ENCODE results near the gene PYGB. TPM values are rescaled to one million over a fixed set of nuclear protein-coding genes. Genes with fewer than 3 reads are reported as not detected.

Gene PYGB
- total RNA-seq, 1 experiment from 2014 or later, result 78.9 TPM

DNA sequence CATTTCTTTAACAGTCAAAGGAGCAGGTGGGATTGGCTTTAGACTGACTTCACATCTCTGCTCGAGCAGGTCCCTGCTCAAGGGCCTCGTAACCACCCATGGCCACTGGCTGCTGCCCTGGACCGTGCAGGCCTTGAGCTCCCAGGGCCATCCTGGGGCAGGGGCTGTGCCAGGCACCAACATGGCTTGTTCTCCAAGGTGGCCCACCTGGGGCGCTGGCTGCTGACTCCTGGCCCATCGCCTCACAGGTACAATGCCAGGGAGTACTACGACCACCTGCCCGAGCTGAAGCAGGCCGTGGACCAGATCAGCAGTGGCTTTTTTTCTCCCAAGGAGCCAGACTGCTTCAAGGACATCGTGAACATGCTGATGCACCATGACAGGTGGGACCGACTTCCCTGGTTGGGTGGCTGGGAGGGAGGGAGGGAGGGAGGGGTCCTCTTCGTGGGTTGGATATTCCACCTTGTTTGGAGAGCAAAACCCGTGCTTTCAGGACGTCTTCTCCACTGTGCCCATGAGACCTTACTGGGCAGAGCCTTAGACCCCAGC lies 46.1 kb downstream of the PYGB start:
- no peaks in the 10 kb centered on the region for H3K27me3 Mint-ChIP-seq (ENCODE audit: insufficient read depth, unreplicated experiment)
- ChIA-PET POLR2A (no interaction called here), CTCF (interaction anchor here (0.5 to 1.5 kb wide), 4 partner anchors 47 to 480 kb away, joined by 3 to 6 read pairs (median 4); no protein-coding TSS in a partner anchor)
- BruUV-seq (replicated peaks), result no TSS peak
- Histone ChIP-seq H3K9me3 (no peaks in the 10 kb centered on the region), H3K4me3 (ENCODE audit: low read depth, low read length) (no peak overlapping the region), H3K36me3 (ENCODE audit: control insufficient read depth, insufficient read depth, low read length) (peaks cover 4% of the 10 kb centered on the region; the same call in 1 of the 2 replicates), H3K27me3 (replicated peaks; ENCODE audit: control insufficient read depth, insufficient read depth, low read length) (no peaks in the 10 kb centered on the region), H3K4me1 (no peaks in the 10 kb centered on the region)
- H3K36me3 Mint-ChIP-seq (ENCODE audit: insufficient read depth, unreplicated experiment), result peaks cover 85% of the 10 kb centered on the region
- no peaks in the 10 kb centered on the region for H3K9me3 Mint-ChIP-seq (ENCODE audit: unreplicated experiment)
- peak overlapping the region; percentile 65 for H3K27ac Mint-ChIP-seq (ENCODE audit: unreplicated experiment)
- TF ChIP-seq, protein P1, sequence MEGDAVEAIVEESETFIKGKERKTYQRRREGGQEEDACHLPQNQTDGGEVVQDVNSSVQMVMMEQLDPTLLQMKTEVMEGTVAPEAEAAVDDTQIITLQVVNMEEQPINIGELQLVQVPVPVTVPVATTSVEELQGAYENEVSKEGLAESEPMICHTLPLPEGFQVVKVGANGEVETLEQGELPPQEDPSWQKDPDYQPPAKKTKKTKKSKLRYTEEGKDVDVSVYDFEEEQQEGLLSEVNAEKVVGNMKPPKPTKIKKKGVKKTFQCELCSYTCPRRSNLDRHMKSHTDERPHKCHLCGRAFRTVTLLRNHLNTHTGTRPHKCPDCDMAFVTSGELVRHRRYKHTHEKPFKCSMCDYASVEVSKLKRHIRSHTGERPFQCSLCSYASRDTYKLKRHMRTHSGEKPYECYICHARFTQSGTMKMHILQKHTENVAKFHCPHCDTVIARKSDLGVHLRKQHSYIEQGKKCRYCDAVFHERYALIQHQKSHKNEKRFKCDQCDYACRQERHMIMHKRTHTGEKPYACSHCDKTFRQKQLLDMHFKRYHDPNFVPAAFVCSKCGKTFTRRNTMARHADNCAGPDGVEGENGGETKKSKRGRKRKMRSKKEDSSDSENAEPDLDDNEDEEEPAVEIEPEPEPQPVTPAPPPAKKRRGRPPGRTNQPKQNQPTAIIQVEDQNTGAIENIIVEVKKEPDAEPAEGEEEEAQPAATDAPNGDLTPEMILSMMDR (IDR thresholded peaks at IDR 0.05; ENCODE audit: insufficient read depth in 1 of 2, low read depth in 1 of 2, low read length in 1 of 2, severe bottlenecking in 1 of 2, unreplicated experiment in 1 of 2), result no peak
- intact Hi-C loops (cut with micrococcal nuclease; ENCODE audit: unreplicated experiment), result loop anchor here (5.0 to 10.0 kb wide), 2 partner anchors 108 to 281 kb away; no protein-coding TSS in a partner anchor
- H3K4me1 Mint-ChIP-seq (ENCODE audit: low read depth, unreplicated experiment), result no peaks in the 10 kb centered on the region
- no peak for DNase-seq
- H3K4me3 Mint-ChIP-seq (ENCODE audit: unreplicated experiment), result no peak overlapping the region

DNA sequence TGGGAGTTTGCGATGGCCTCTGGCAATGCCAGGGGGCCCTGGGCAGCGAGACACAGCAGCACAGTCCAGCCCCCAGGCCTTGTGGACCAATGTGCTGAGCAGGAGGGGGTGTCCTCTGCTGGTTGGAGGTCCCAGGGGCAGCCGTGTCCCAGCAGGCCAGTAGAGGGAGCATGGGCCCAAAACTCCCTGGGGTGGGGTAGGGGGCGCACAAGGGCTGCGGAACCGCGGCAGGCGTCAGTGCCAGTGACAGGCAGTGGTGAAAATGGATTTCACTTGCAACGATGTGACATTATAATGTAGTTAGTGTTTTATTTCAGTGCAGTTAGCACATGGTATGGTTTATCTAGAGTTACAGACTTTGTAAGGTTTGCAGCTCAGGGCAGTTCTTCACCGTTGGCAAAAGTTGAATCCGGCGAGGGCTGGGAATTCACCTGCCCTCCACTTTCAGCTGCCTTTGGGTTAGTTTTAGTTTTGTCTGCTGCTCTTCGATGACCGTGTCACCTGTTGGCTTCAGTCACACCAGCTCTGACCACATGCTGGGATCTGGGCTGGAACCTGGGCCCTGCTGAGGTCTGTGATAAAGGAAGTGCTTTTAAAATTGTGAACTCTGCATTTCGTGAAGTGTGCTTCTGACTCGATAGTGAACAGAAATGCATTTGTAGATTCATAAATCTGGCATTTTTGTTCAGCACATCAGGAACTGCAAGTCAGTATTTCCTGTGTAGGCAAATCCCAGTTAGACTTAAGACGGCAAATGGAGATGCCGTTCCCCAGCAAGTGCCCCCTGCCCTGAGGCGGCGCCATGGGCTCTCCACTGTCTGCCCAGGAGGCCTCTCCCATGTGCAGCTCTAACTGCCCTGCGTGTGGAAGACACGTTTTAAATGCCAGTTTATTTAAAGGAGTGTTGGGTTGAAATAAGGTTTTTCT lies 46.8 kb downstream of the PYGB start:
- H3K4me1 ChIP-seq, result no peaks in the 10 kb centered on the region
- Mint-ChIP-seq H3K36me3 (ENCODE audit: insufficient read depth, unreplicated experiment) (peaks cover 88% of the 10 kb centered on the region), H3K27ac (ENCODE audit: unreplicated experiment) (no peak overlapping the region), H3K27me3 (ENCODE audit: insufficient read depth, unreplicated experiment) (no peaks in the 10 kb centered on the region), H3K9me3 (ENCODE audit: unreplicated experiment) (no peaks in the 10 kb centered on the region), H3K4me1 (ENCODE audit: low read depth, unreplicated experiment) (no peaks in the 10 kb centered on the region), H3K4me3 (ENCODE audit: unreplicated experiment) (no peak overlapping the region)
- POLR2A ChIA-PET, result no interaction called here
- DNase-seq, result peak; percentile 75 to 86
- TF ChIP-seq, protein P1 (IDR thresholded peaks at IDR 0.05; ENCODE audit: insufficient read depth in 1 of 2, low read depth in 1 of 2, low read length in 1 of 2, severe bottlenecking in 1 of 2, unreplicated experiment in 1 of 2), result peak; percentile 92 to 99
- H3K36me3 ChIP-seq (ENCODE audit: control insufficient read depth, insufficient read depth, low read length), result peaks cover 4% of the 10 kb centered on the region; the same call in 1 of the 2 replicates
- CTCF ChIA-PET, result interaction anchor here (0.5 to 2.1 kb wide), 3 partner anchors 104 to 441 kb away, joined by 3 to 12 read pairs (median 3); no protein-coding TSS in a partner anchor
- H3K27me3 ChIP-seq (replicated peaks; ENCODE audit: control insufficient read depth, insufficient read depth, low read length), result no peaks in the 10 kb centered on the region
- no peak overlapping the region for H3K4me3 ChIP-seq (ENCODE audit: low read depth, low read length)
- intact Hi-C loops (cut with micrococcal nuclease; ENCODE audit: unreplicated experiment), result loop anchor here (5.0 to 10.0 kb wide), 2 partner anchors 108 to 280 kb away; no protein-coding TSS in a partner anchor
- no TSS peak for BruUV-seq (replicated peaks)
- no peaks in the 10 kb centered on the region for H3K9me3 ChIP-seq

DNA sequence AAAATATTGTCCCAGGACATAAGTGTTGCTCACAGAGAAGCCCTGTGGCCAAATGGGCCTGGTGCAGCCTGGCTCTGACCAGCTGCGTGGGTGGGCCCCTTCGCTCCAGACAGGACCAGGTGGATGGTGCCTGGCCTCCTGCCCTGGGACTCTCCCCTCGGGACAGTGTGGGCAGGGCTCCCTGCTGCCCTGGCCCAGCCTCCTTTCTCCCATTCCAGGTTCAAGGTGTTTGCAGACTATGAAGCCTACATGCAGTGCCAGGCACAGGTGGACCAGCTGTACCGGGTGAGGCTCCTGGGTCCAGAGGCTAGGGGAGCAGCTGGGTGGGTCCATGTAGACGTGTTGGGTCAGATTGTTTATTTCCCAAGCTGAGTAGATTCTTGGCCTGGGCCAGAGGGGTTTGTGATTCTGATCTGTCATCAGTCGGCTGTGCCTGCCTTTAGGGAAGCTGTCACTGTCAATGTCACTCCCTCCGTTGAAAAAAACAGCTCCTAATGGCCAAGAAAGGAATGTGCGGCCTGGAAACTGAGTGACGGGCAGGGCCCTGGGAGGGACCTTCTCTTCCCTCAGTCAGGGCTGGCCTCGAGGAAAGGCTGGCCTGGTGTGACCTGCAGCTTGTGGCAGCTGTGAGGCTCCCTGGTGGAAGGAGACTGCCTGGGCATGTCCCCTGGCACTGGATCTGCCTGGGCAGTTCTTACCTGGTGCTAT lies 47.7 kb downstream of the PYGB start:
- Mint-ChIP-seq H3K27me3 (ENCODE audit: insufficient read depth, unreplicated experiment) (no peaks in the 10 kb centered on the region), H3K4me1 (ENCODE audit: low read depth, unreplicated experiment) (no peaks in the 10 kb centered on the region), H3K4me3 (ENCODE audit: unreplicated experiment) (no peak overlapping the region), H3K27ac (ENCODE audit: unreplicated experiment) (no peak overlapping the region), H3K9me3 (ENCODE audit: unreplicated experiment) (no peaks in the 10 kb centered on the region), H3K36me3 (ENCODE audit: insufficient read depth, unreplicated experiment) (peaks cover 94% of the 10 kb centered on the region)
- BruUV-seq (replicated peaks), result no TSS peak
- H3K9me3 ChIP-seq, result no peaks in the 10 kb centered on the region
- POLR2A ChIA-PET, result no interaction called here
- DNase-seq, result no peak
- CTCF ChIA-PET, result interaction anchor here (0.5 to 2.1 kb wide), 5 partner anchors 14 to 302 kb away, joined by 3 to 12 read pairs (median 4); no protein-coding TSS in a partner anchor
- H3K4me3 ChIP-seq (ENCODE audit: low read depth, low read length), result no peak overlapping the region
- H3K4me1 ChIP-seq, result no peaks in the 10 kb centered on the region
- no peaks in the 10 kb centered on the region for H3K27me3 ChIP-seq (replicated peaks; ENCODE audit: control insufficient read depth, insufficient read depth, low read length)
- H3K36me3 ChIP-seq (ENCODE audit: control insufficient read depth, insufficient read depth, low read length), result peaks cover 4% of the 10 kb centered on the region; the same call in 1 of the 2 replicates
- intact Hi-C loops (cut with micrococcal nuclease; ENCODE audit: unreplicated experiment), result loop anchor here (2.0 to 10.0 kb wide), 2 partner anchors 279 to 301 kb away; no protein-coding TSS in a partner anchor
- TF ChIP-seq, protein P1 (IDR thresholded peaks at IDR 0.05; ENCODE audit: insufficient read depth in 1 of 2, low read depth in 1 of 2, low read length in 1 of 2, severe bottlenecking in 1 of 2, unreplicated experiment in 1 of 2), result no peak

Data from Caco-2 (cell line).